Neural crest cell (in vitro differentiated cells): ENCODE measurements around the gene CDH18. TPM values are rescaled to one million over a fixed set of nuclear protein-coding genes. Genes with fewer than 3 reads are reported as not detected.

Source experiments
- DNase-seq: peaks from one replicate; pipeline ENCODE4 v3.0.0; 2021; ENCODE audit warnings: low read depth, mixed read lengths, low spot score
- H3K27ac Mint-ChIP-seq: one replicate; pipeline ENCODE4 v1.8.0; 2021; ENCODE audit warnings: mild to moderate bottlenecking, mixed read lengths; ENCODE audit not compliant: unreplicated experiment
- H3K27me3 Mint-ChIP-seq: 2 replicates; pipeline ENCODE4 v1.8.0; 2021; ENCODE audit warnings: low read depth, mild to moderate bottlenecking, mixed read lengths
- H3K36me3 Mint-ChIP-seq: 2 replicates; pipeline ENCODE4 v1.8.0; 2021; ENCODE audit warnings: low read depth, mild to moderate bottlenecking, mixed read lengths
- H3K4me1 Mint-ChIP-seq: 2 replicates; pipeline ENCODE4 v1.8.0; 2021; ENCODE audit warnings: mixed read lengths
- H3K4me3 Mint-ChIP-seq: one replicate; pipeline ENCODE4 v1.8.0; 2021; ENCODE audit warnings: mild to moderate bottlenecking, mixed read lengths
- H3K9me3 Mint-ChIP-seq: 2 replicates; pipeline ENCODE4 v1.8.0; 2021; ENCODE audit warnings: mixed read lengths
- total RNA-seq: library from RNA; stranded (reverse); gene quantifications from 2 replicates; pipeline ENCODE4 v1.2.1, GENCODE V29; 2021
- TF ChIP-seq, protein P1 (sequence below): fragments of 200-600 bp; sonication (generic); conservative IDR thresholded peaks from 2 replicates; pipeline ENCODE4 v1.5.0; 2021; ENCODE audit warnings: antibody characterized with exemption, mild to moderate bottlenecking

Gene CDH18
- total RNA-seq, 1 donor from 2014 or later = 2.2 TPM

DNA sequence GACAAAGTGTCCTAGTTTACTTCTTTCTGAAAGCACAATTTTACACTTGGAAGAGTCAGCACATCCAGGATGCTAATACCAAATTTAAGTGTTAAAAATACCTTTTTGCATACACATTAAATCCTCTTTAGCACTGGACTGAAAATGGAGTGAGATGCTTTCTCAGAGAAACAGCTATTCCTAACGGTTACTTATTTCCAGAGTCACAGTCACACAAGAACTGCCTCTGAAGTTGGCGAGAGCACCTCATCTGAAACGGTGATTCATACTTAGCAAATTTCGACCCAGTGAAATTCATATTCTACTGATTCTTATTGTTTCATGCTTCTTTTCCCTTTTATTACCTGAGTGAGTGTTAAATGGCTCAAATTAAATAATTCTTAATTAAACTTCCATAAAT, 12.2 kb downstream of the CDH18 start:
- DNase-seq = no peak
- H3K27me3 Mint-ChIP-seq = no peaks in the 10 kb centered on the region
- H3K27ac Mint-ChIP-seq = no peak overlapping the region
- no peaks in the 10 kb centered on the region for H3K4me1 Mint-ChIP-seq
- TF ChIP-seq, protein P1, sequence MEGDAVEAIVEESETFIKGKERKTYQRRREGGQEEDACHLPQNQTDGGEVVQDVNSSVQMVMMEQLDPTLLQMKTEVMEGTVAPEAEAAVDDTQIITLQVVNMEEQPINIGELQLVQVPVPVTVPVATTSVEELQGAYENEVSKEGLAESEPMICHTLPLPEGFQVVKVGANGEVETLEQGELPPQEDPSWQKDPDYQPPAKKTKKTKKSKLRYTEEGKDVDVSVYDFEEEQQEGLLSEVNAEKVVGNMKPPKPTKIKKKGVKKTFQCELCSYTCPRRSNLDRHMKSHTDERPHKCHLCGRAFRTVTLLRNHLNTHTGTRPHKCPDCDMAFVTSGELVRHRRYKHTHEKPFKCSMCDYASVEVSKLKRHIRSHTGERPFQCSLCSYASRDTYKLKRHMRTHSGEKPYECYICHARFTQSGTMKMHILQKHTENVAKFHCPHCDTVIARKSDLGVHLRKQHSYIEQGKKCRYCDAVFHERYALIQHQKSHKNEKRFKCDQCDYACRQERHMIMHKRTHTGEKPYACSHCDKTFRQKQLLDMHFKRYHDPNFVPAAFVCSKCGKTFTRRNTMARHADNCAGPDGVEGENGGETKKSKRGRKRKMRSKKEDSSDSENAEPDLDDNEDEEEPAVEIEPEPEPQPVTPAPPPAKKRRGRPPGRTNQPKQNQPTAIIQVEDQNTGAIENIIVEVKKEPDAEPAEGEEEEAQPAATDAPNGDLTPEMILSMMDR = no peak
- no peak overlapping the region for H3K4me3 Mint-ChIP-seq
- H3K36me3 Mint-ChIP-seq = no peaks in the 10 kb centered on the region
- H3K9me3 Mint-ChIP-seq = no peaks in the 10 kb centered on the region

DNA sequence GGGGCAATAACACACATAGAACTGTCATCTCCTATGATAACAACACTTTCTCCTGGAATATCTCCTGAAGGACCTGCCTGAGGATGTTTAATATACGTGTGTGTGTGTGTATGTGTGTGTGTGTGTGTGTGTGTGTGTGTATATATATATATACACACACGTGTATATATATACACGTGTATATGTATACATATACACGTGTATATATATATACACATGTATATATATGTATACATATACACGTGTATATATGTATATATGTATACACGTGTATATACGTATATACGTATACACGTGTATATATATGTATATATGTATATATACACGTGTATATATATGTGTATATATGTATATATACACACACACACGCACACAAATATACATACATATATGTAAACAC, 27.5 kb downstream of the CDH18 start:
- TF ChIP-seq, protein P1 = no peak

DNA sequence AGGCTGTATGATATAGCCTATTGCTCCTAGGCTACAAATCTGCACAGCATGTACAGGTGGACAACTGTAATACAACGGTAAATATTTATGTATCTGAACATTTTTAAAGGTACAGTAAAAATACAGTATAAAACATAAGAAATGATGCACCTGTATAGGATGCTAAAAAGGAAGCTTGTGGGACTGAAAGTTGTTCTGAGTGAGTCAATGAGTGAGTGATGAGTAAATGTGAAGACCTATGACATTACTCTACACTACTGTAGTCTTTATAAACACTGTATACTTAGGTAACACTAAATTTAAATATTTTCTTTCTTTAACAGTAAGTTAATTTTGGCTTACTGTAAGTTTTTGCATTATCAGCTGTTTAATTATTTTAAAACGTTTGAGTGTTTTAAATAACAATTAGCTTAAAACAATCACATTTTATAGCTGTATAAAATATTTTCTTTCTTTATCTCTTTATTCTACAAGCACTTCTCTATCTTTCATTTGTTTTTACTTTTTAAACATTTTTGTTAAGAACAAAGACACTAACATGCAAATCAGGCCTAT, 28.1 kb downstream of the CDH18 start:
- no peaks in the 10 kb centered on the region for H3K36me3 Mint-ChIP-seq
- H3K9me3 Mint-ChIP-seq = no peaks in the 10 kb centered on the region
- no peaks in the 10 kb centered on the region for H3K4me1 Mint-ChIP-seq

More for the DNA sequence above, 27.5 kb downstream of the CDH18 start:
- H3K36me3 Mint-ChIP-seq = no peaks in the 10 kb centered on the region
- H3K27me3 Mint-ChIP-seq = no peaks in the 10 kb centered on the region
- no peak overlapping the region for H3K4me3 Mint-ChIP-seq
- no peak overlapping the region for H3K27ac Mint-ChIP-seq
- DNase-seq = no peak
- H3K9me3 Mint-ChIP-seq = no peaks in the 10 kb centered on the region
- H3K4me1 Mint-ChIP-seq = no peaks in the 10 kb centered on the region

DNA sequence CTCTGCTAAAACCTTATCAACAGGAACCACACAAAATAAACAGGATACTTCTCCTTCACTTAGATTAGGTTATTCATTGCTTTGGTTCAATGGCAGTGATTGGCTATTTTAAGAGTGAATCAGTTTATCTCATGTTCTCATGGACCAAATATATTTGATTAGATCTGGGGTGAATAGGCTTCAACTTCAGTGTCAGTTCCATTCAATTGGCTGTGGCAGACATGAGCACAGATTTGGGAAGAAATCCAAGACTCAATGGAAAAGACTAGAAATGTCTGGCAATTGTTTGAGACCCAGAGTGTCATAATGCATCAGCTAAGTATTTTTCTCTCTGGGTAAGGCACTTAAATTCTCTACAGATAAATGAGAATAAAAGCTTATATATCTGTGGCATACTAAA, 37.1 kb downstream of the CDH18 start:
- Mint-ChIP-seq H3K9me3 (no peaks in the 10 kb centered on the region), H3K4me3 (no peak overlapping the region), H3K27ac (no peak overlapping the region), H3K27me3 (no peaks in the 10 kb centered on the region), H3K4me1 (no peaks in the 10 kb centered on the region), H3K36me3 (no peaks in the 10 kb centered on the region)
- no peak for DNase-seq
- TF ChIP-seq, protein P1 = no peak

More for the DNA sequence above, 28.1 kb downstream of the CDH18 start:
- TF ChIP-seq, protein P1 = no peak
- DNase-seq = no peak
- Mint-ChIP-seq H3K27me3 (no peaks in the 10 kb centered on the region), H3K4me3 (no peak overlapping the region), H3K27ac (no peak overlapping the region)

DNA sequence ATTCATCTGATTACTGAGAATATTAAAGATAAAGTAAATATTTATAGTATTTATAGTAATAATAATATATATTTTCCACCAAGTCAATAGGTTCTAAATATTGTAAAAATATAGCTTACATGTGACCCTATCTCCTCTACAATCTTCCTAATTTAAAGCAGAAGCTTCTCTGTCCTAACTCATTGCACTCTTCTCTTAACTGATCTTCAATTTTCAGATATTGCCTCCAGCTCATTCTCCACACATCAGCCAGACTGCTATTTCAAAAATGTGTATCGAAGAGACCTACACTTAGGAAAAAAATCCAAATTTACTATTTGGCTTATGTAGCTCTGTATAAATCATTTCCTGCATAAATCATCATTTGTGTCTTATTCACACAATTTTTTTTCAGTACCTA, 47.8 kb downstream of the CDH18 start:
- H3K36me3 Mint-ChIP-seq = no peaks in the 10 kb centered on the region
- TF ChIP-seq, protein P1 = no peak
- no peaks in the 10 kb centered on the region for H3K27me3 Mint-ChIP-seq
- H3K4me1 Mint-ChIP-seq = no peaks in the 10 kb centered on the region
- H3K4me3 Mint-ChIP-seq = no peak overlapping the region
- DNase-seq = no peak
- H3K9me3 Mint-ChIP-seq = no peaks in the 10 kb centered on the region
- H3K27ac Mint-ChIP-seq = no peak overlapping the region
